Jurkat, Clone E6-1 (cell line): ENCODE measurements around the gene PRKD3. TPM values are rescaled to one million over a fixed set of nuclear protein-coding genes. Genes with fewer than 3 reads are reported as not detected.

Experiments used
- DNase-seq: peaks from one replicate; pipeline ENCODE4 v3.0.0-alpha.2; 2011; ENCODE audit warnings: low read depth, low spot score
- H3K4me3 ChIP-seq: 2 replicates; pipeline ENCODE4 v1.5.1; 2011; ENCODE audit warnings: mild to moderate bottlenecking, low read length, control low read depth, moderate library complexity
- polyA plus RNA-seq: library from polyadenylated mRNA; unstranded; fragments of >200 nt; gene quantifications from one replicate; pipeline ENCODE4 v1.2.1, GENCODE V29; 2012; ENCODE audit warnings: missing spikeins; ENCODE audit not compliant: insufficient read length, insufficient read depth

PRKD3 gene
- polyA plus RNA-seq: 20.6 TPM

DNA sequence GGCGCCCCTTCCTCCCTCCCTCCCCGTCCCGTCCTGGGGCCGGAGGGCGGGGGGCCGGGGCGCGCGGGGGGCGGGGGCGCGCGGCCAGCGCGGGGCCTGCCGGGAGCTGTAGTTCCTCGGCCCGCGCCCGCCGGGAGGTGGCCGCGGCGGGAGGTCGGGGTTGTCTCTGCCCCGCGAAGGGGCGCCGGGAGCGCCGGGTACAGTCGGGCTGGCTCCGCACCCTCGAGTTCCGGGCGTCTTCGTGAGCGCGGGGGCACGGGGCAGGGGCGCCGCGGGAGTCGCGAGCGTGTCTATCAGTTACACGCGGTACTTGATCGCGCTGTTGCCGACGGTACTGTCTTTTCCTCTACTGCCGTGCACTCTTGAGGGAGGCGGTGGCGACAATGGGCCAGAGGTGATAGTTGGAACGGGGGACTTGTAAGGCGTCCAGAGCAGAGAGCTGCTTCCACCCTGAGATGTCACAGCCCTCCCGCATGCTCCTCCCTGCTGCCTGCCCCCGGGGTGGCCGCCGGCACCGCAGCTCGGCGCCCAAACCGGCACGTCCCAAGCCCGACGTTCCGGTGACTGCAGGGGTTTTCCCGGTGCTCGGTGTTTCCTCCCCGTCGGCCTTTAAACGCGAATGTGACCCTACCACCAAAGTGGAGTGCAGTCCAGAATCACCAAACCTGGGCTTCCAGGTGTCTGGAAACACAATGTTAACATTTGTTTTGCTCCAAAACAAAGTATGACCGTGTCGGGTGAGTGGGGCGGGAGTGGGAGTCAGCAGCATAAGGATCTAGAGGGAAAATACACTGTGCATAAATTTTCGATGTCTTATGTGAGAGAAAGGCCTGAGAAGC is at the start of gene PRKD3:
TSS of gene PRKD3 (minus strand) at position 48 of the 839 bp plus-strand sequence. CDS start 8,309 bp downstream, outside the sequence.
- peak within 1 kb of the TSS; percentile 77 for H3K4me3 ChIP-seq
- DNase-seq: peak; percentile 12

DNA sequence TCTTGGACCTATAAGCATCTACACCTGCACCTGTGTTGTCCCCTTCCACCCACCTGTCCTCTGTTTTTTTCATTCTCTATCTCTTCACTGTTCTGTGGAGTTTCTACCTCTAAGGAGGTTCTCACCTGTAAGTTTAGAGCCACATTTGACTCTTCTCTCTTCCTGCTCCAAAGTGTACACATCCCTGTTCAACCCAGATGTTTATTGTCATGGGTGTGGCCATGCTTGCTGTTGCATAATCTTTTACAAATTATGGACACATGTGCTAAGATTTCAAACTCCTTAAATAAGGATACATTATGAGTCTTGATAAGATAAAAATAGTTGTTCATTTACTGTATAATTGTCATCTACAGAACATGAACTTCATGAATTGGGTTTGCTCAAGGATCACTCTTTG is 47.4 kb upstream of the PRKD3 start:
- no peak overlapping the region for H3K4me3 ChIP-seq
- DNase-seq: no peak

GRCh38 chr2:37370666-37371065 is 46.0 kb upstream of the PRKD3 start:
- no peak for DNase-seq
- no peak overlapping the region for H3K4me3 ChIP-seq

- DNase-seq: peak; percentile 40
- H3K4me3 ChIP-seq: no peak overlapping the region
Measured at GRCh38 chr2:37367984-37368383, 43.4 kb upstream of the PRKD3 start.

DNA sequence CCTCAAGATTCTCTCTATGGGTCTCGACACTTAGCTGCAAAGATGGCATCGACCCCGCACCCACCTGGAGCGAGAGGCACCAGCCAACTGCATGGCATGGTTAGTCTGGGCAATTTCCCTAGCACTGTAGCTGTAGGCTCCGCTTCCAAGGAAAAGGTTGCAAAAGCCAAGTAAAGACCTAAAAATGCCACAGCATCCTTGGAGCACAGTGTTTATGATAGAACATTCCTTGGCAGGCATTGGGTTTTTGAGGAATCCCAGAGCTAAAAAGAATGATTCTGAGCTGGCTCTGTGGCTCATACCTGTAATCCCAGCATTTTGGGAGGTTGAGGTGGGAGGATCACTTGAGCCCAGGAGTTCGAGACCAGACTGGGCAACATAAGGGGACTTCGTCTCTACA is 42.7 kb upstream of the PRKD3 start:
- DNase-seq: no peak
- H3K4me3 ChIP-seq: no peak overlapping the region

DNA sequence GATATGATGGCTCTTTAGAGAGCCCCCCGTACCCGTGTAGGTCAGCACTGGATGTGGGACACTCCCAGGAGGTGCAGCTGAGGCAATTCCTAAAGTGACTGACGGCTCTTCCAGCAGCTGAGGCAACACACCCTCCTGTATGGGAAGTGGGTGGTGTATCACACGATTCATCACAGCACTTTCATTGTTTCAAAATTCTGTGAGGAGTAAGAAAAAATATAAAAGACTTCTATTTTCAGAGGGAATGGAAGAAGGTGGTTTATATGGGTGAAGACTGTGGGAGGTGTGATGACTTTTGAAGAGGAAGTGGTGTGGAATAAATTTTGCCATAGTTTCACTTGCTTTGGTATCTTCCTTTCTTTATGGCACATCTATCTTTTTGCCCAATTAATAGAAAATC is 42.1 kb upstream of the PRKD3 start:
- DNase-seq: no peak
- no peak overlapping the region for H3K4me3 ChIP-seq

- DNase-seq: no peak
- no peak overlapping the region for H3K4me3 ChIP-seq
Measured at GRCh38 chr2:37365669-37366068, 41.0 kb upstream of the PRKD3 start.

DNA sequence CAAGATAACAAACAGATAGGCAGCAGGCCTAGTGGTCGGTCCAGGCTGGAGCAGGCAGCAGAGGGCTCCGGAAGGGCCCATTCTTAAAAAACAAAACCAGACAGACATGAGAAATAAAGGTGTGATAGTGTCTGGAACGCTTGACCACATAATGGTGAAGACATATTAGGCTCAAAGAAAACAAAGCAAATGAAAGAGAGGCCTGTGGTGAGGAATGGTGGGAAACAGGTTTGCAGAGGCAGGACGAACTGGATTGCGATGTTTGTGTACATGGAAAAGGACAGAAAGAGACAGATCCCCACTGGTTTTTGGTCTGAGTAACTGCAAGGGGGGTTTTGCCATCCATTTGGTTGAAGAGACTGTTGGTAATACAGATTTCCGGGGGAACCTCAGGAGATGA is 39.7 kb upstream of the PRKD3 start:
- H3K4me3 ChIP-seq: no peak overlapping the region
- DNase-seq: no peak

GRCh38 chr2:37361994-37362698 is 37.5 kb upstream of the PRKD3 start:
- DNase-seq: no peak
- no peak overlapping the region for H3K4me3 ChIP-seq

DNA sequence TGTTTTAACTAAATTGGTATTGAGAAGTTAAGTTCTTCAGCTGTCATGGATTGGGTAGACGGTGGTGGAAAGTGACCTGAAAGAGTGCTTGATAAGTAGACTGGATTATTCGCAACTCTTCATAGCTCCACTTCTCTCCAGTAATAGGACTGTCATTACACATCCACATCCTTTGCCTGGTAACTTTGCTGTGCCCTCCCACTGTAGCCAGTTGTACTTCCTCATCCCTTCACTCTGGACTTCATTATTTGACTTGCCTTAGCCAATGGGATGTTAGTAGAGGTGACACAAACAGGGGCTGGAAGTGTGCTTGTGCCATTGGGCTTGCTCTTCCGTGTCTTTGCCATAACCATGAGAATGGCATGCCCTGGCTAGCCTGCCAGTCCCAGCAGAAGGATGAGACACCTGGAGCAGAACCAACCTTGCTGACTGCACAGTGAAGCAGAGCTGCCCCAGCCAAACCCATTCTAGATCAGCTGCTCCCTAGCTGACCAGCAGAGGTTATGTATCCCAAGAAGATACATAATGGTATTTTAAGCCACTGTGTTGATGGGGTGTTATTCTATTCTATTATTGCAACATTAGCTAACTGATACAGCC is 36.7 kb upstream of the PRKD3 start:
- no peak for DNase-seq
- no peak overlapping the region for H3K4me3 ChIP-seq

DNA sequence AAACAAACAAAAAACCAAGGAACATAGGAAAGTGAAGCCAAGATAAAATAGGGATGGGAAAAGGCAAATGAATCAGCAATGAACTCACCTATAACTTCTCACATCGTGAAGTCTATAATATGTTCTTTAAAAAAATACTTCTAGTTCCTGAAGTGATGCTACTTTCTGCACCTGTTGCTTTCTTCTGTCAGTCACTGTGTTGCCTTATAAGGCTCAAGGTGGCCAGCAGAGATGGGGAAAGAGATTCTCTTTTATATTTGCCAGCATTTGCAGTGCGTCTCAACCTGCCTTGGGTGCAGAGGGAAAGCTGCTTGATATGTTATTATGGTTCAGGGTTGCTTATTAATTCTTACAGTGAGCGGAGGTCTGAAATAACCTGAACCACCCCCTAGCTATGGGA is 33.8 kb upstream of the PRKD3 start:
- no peak for DNase-seq
- H3K4me3 ChIP-seq: no peak overlapping the region

- H3K4me3 ChIP-seq: no peak overlapping the region
- DNase-seq: no peak
Measured at GRCh38 chr2:37357530-37357929, 32.9 kb upstream of the PRKD3 start.

DNA sequence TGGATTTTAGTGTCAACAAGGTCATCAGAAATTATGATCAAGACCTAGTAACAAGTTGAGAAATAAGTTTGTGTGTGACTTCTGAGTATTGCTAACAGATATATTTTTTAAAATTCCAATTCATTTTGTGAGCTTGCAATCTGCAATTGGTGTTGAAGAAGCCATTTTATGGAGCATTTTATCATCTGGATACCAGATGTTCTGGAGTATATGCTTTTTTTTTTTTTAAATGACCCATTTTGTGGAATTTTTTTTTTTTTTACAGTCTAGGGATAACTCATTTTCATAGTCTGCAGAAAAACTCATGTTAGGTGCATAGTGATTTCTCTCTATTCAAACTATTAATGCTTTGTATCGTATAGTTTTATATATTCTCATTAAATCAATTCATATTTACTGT is 32.4 kb upstream of the PRKD3 start:
- H3K4me3 ChIP-seq: no peak overlapping the region
- DNase-seq: no peak

DNA sequence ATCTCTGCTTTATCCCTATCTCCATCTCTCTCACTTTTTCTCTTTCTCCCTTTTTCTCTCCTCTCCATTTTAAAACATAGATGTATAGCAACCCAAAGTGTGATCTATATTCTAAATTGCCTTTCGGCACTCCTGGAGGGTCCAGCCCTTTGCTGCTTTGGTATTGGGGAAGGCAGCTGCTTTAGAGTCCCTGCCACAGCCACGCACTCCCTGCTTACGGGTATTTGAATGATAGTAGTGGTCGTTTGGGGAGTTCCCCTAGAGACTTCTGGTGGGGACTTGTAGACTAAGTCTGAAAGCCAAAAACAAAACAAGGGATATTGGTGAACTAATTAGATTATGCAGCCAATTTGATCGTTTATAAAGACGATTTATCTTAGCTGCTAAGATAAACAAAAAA is 31.7 kb upstream of the PRKD3 start:
- H3K4me3 ChIP-seq: no peak overlapping the region
- no peak for DNase-seq

GRCh38 chr2:37355735-37356134 is 31.1 kb upstream of the PRKD3 start:
- DNase-seq: no peak
- H3K4me3 ChIP-seq: no peak overlapping the region

DNA sequence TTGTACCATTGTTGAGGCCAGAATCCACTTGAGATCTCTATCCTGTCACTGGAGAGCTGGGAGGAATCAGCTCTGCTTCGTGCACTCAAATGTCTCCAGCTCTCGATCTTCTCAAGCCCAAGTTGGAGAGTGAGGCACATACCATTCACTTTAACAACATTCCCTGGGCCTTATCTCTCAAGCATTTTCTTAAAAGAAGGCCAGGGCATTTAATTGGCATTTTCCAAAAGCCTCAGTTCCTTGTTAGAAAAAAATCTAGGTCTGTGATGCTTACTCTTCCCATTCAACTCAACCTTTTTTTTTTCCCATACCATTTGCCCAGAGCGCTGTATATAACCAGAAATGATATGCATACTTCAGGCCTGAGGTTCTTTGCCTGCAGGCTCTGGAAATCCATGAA is 29.9 kb upstream of the PRKD3 start:
- no peak overlapping the region for H3K4me3 ChIP-seq
- no peak for DNase-seq

- no peak overlapping the region for H3K4me3 ChIP-seq
- no peak for DNase-seq
Measured at GRCh38 chr2:37350034-37350433, 25.4 kb upstream of the PRKD3 start.

GRCh38 chr2:37349231-37349860 is 24.7 kb upstream of the PRKD3 start:
- H3K4me3 ChIP-seq: no peak overlapping the region
- no peak for DNase-seq

GRCh38 chr2:37348155-37348554 is 23.5 kb upstream of the PRKD3 start:
- no peak for DNase-seq
- H3K4me3 ChIP-seq: no peak overlapping the region
